ENCODE measurements around the gene AKIRIN1. TPM values are rescaled to one million over a fixed set of nuclear protein-coding genes. Genes with fewer than 3 reads are reported as not detected.
"Not testable (repeated sequence)": the region's sequence is repeated elsewhere in the genome, so short reads cannot be mapped to it uniquely, and the experiment has no call there.

Gene AKIRIN1
- total RNA-seq, 1 donor from 2014 or later: 55.2 TPM

DNA sequence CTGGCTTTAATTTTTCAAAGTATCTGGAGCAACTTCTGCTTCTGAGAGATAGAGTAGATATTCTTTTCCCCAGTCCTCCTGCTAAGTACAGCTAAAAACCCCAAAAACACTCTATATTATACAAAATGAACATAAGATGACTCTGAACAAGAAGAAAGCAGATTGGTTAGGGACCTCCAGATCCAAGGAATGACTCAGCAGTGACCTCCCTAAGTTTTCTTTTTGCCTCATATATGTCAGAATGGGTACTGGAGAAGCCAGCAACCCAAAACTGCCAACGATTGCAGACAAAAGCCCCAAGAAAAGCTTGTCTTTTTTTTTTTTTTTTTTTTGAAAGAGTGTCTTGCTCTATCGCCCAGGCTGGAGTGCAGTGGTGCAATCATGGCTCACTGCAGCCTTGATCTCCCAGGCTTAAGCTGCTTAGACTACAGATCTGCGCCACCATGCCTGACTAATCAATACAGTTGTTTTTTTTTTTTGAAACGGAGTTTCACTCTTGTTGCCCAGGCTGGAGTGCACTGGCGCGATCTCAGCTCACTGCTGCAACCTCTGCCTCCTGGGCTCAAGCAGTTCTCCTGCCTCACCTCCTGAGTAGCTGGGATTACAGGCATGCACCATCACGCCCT lies 57.8 kb downstream of the AKIRIN1 start:
- Mint-ChIP-seq H3K4me1 (ENCODE audit: low read depth) (peaks cover 26% of the 10 kb centered on the region), H3K36me3 (ENCODE audit: low read depth) (peaks cover 4% of the 10 kb centered on the region), H3K27ac (ENCODE audit: unreplicated experiment) (no peak overlapping the region), H3K27me3 (ENCODE audit: low read depth) (no peaks in the 10 kb centered on the region), H3K9me3 (ENCODE audit: low read depth) (no peaks in the 10 kb centered on the region), H3K4me3 (ENCODE audit: unreplicated experiment) (no peak overlapping the region)
- peak; percentile 2 for DNase-seq (ENCODE audit: low spot score)
- TF ChIP-seq, protein P1, sequence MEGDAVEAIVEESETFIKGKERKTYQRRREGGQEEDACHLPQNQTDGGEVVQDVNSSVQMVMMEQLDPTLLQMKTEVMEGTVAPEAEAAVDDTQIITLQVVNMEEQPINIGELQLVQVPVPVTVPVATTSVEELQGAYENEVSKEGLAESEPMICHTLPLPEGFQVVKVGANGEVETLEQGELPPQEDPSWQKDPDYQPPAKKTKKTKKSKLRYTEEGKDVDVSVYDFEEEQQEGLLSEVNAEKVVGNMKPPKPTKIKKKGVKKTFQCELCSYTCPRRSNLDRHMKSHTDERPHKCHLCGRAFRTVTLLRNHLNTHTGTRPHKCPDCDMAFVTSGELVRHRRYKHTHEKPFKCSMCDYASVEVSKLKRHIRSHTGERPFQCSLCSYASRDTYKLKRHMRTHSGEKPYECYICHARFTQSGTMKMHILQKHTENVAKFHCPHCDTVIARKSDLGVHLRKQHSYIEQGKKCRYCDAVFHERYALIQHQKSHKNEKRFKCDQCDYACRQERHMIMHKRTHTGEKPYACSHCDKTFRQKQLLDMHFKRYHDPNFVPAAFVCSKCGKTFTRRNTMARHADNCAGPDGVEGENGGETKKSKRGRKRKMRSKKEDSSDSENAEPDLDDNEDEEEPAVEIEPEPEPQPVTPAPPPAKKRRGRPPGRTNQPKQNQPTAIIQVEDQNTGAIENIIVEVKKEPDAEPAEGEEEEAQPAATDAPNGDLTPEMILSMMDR (IDR thresholded peaks at IDR 0.05): no peak

- H3K36me3 Mint-ChIP-seq (ENCODE audit: low read depth): peaks cover 1% of the 10 kb centered on the region
- H3K4me3 Mint-ChIP-seq (ENCODE audit: unreplicated experiment): no peak overlapping the region
- no peaks in the 10 kb centered on the region for H3K9me3 Mint-ChIP-seq (ENCODE audit: low read depth)
- TF ChIP-seq, protein P1 (IDR thresholded peaks at IDR 0.05): no peak
- H3K27ac Mint-ChIP-seq (ENCODE audit: unreplicated experiment): no peak overlapping the region
- peak; percentile 34 for DNase-seq (ENCODE audit: low spot score)
- peaks cover 28% of the 10 kb centered on the region for H3K4me1 Mint-ChIP-seq (ENCODE audit: low read depth)
- no peaks in the 10 kb centered on the region for H3K27me3 Mint-ChIP-seq (ENCODE audit: low read depth)
Observed at GRCh38 chr1:39050001-39050400, 58.9 kb downstream of the AKIRIN1 start.

DNA sequence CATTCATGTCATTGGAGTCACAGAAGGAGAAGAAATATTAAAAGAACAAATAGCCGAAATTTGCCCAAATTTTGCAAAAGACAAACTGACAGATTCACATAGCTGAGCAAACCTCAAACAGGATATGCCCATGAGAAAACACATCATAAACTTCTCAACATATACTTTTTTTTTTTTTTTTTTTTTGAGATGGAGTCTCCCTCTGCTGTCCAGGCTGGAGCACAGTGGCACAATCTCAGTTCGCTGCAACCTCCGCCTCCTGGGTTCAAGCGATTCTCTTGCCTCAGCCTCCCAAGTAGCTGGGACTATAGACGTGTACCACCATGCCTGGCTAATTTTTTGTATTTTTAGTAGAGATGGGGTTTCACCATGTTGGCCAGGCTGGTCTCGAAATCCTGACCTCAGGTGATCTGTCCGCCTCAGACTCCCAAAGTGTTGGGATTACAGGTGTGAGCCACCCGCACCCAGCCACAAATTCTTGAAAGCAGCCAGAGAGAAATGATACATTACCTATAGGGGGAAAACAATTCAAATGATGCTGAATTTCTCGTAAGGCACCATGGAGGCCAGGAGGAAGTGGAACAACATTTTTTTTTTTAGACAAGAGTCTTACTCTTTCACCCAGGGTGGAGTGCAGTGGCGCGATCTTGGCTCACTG lies 60.2 kb downstream of the AKIRIN1 start:
- not testable (repeated sequence) for H3K36me3 Mint-ChIP-seq (ENCODE audit: low read depth); H3K9me3 Mint-ChIP-seq (ENCODE audit: low read depth); H3K4me3 Mint-ChIP-seq (ENCODE audit: unreplicated experiment); H3K27ac Mint-ChIP-seq (ENCODE audit: unreplicated experiment); H3K27me3 Mint-ChIP-seq (ENCODE audit: low read depth)
- peak; percentile 19 for DNase-seq (ENCODE audit: low spot score)
- H3K4me1 Mint-ChIP-seq (ENCODE audit: low read depth): peaks cover 31% of the 10 kb centered on the region
- TF ChIP-seq, protein P1 (IDR thresholded peaks at IDR 0.05): peak; percentile 48

DNA sequence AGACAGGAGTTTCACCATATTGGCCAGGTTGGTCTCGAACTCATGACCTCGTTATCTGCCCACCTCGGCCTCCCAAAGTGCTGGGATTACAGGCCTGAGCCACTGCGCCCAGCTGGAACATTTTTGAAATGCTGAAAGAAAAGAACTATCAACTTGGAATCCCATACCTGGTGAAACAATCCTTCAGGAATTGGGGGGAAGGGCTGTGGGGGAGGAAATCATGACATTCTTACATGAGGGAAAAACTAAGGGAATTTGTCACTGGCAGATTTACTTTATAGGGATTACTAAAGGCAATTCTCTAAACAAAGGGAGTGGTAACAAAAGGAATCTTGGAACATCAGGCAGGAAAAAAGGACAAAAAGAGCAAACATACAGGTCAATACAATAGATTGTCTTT lies 60.9 kb downstream of the AKIRIN1 start:
- H3K36me3 Mint-ChIP-seq (ENCODE audit: low read depth): no peaks in the 10 kb centered on the region
- no peak overlapping the region for H3K4me3 Mint-ChIP-seq (ENCODE audit: unreplicated experiment)
- no peak for DNase-seq (ENCODE audit: low spot score)
- H3K27ac Mint-ChIP-seq (ENCODE audit: unreplicated experiment): no peak overlapping the region
- H3K9me3 Mint-ChIP-seq (ENCODE audit: low read depth): no peaks in the 10 kb centered on the region
- H3K4me1 Mint-ChIP-seq (ENCODE audit: low read depth): peaks cover 25% of the 10 kb centered on the region
- H3K27me3 Mint-ChIP-seq (ENCODE audit: low read depth): no peaks in the 10 kb centered on the region
- TF ChIP-seq, protein P1 (IDR thresholded peaks at IDR 0.05): no peak

GRCh38 chr1:39055213-39055710 lies 64.2 kb downstream of the AKIRIN1 start:
- peak; percentile 4 for DNase-seq (ENCODE audit: low spot score)
- not testable (repeated sequence) for H3K4me1 Mint-ChIP-seq (ENCODE audit: low read depth); H3K4me3 Mint-ChIP-seq (ENCODE audit: unreplicated experiment); H3K9me3 Mint-ChIP-seq (ENCODE audit: low read depth); H3K27me3 Mint-ChIP-seq (ENCODE audit: low read depth); H3K27ac Mint-ChIP-seq (ENCODE audit: unreplicated experiment); H3K36me3 Mint-ChIP-seq (ENCODE audit: low read depth)

Other genes starting within 250 kb of the AKIRIN1 start
- 51.7 to 71.7 TPM (median 71.2 TPM) in 3 replicates for gene RRAGC, start 131.5 kb upstream of the AKIRIN1 start, total RNA-seq
- 6.1 to 13.7 TPM (median 6.1 TPM) in 3 replicates for gene MYCBP, start 117.9 kb upstream of the AKIRIN1 start, total RNA-seq
- gene GJA9, start 109.7 kb upstream of the AKIRIN1 start, total RNA-seq: not detected in 3 replicates
- gene RHBDL2, start 49.4 kb upstream of the AKIRIN1 start, total RNA-seq: not detected in 3 replicates
- gene NDUFS5, start 35.1 kb downstream of the AKIRIN1 start, total RNA-seq: 148 to 181 TPM (median 149 TPM) in 3 replicates
- gene MACF1, start 213.4 kb downstream of the AKIRIN1 start, total RNA-seq: 377 to 446 TPM (median 386 TPM) in 3 replicates

All from chondrocyte (in vitro differentiated cells).